Sigmoid colon (tissue), 7 donors: Measurements from ENCODE around the gene RASSF8. TPM values are rescaled to one million over a fixed set of nuclear protein-coding genes. Genes with fewer than 3 reads are reported as not detected.

Experiments
- DNase-seq: peaks from one replicate; pipeline ENCODE4 v3.0.0-alpha.2; 2019
- H3K27ac ChIP-seq, 4 donors: fragments of 200-600 bp; sonication (generic); one replicate each; pipeline ENCODE4 v1.5.1; 2016 to 2019; ENCODE audit warnings: mild to moderate bottlenecking in 1 of 4
- H3K27me3 ChIP-seq, 3 donors: fragments of 200-600 bp; sonication (generic); one replicate each; pipeline ENCODE4 v1.5.1; 2019; ENCODE audit warnings: mild to moderate bottlenecking in 1 of 3
- H3K36me3 ChIP-seq, 4 donors: fragments of 200-600 bp; sonication (generic); one replicate each; pipeline ENCODE4 v1.5.1; 2016 to 2019
- H3K4me1 ChIP-seq, 4 donors: fragments of 200-600 bp; sonication (generic); one replicate each; pipeline ENCODE4 v1.5.1; 2017 to 2019
- H3K4me3 ChIP-seq, 4 donors: fragments of 200-600 bp; sonication (generic); one replicate each; pipeline ENCODE4 v1.5.1; 2017 to 2019; ENCODE audit warnings: mild to moderate bottlenecking in 2 of 4, moderate library complexity in 1 of 4
- H3K9me3 ChIP-seq, 4 donors: fragments of 200-600 bp in 3 of 4; sonication (generic) in 3 of 4; one replicate each; pipeline versions ENCODE4 v1.5.1 to v1.6.1; 2013 to 2019
- EP300 ChIP-seq, 4 donors: sonication (generic); formaldehyde crosslinking; IDR thresholded peaks; one replicate each; pipeline ENCODE4 v1.6.1; 2017; ENCODE audit warnings: antibody characterized with exemption in 4 of 4
- POLR2A ChIP-seq, 2 donors: fragments of 450-650 bp; IDR thresholded peaks; one replicate each; pipeline ENCODE4 v1.6.1; 2016; ENCODE audit warnings: antibody characterized with exemption in 2 of 2, mild to moderate bottlenecking in 2 of 2, moderate library complexity in 2 of 2
- POLR2AphosphoS5 ChIP-seq, 4 donors: sonication (generic); formaldehyde crosslinking; IDR thresholded peaks; one replicate each; pipeline ENCODE4 v1.6.1; 2017; ENCODE audit warnings: antibody characterized with exemption in 4 of 4
- WGBS, 2 donors: extraction: QIAGEN DNeasy Blood & Tissue Kit; methylation state at CpG; one replicate each; pipeline ENCODE4 v1.1.7; 2013; 5-methylcytosine and 5-hydroxymethylcytosine counted together
- intact Hi-C: fragments of 100-400 bp; cut with DNase I; formaldehyde crosslinking; loops from one replicate; pipeline ENCODE4 v1.15.1; 2023
- polyA plus RNA-seq, 3 donors: library from polyadenylated mRNA; stranded (reverse); fragments of 200-250 nt; gene quantifications; one replicate each; pipeline ENCODE4 v1.2.3, GENCODE V29; 2013
- total RNA-seq, 4 donors: library from RNA; depleted of rRNA; stranded (reverse); fragments of >200 nt; gene quantifications; one replicate each; pipeline ENCODE4 v1.1.0, GENCODE V29; 2016
- TF ChIP-seq, protein P1 (sequence below), 4 experiments: fragments of 450-650 bp in 3 of 4; fragments of 200-600 bp in 1 of 4; IDR thresholded peaks; one replicate each; pipeline ENCODE4 v1.5.1; 2016 to 2019; ENCODE audit warnings: antibody characterized with exemption in 4 of 4, mild to moderate bottlenecking in 3 of 4, moderate library complexity in 2 of 4
- donor health status: healthy with polysubstance abuse.
- donor health status: Bipolar disorder and iron deficiency.
- donor health status: healthy.

Gene RASSF8
- total and polyA plus RNA-seq, 7 donors, result 0.92 to 109 (median 74.0) TPM

DNA sequence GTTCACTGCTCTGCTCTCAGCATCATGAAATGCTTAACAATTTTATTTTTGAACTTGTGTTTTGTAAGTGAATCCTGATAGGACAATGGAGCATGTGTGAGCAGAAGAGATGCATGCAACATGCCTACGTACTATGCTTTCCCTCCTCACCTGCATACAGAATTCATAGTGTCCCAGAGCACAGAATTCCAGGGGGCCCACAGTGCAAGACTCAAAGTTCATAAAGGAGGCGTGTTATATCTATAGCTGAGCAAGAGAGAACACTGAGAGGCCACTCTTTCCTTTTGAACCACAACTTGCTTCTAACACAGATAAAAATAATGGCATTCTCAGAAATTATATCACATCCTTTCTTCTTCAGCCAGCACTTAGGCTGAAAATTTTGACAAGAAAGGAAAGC is 137.6 kb downstream of the RASSF8 start:
- Histone ChIP-seq H3K36me3 (no peaks in the 10 kb centered on the region), H3K27me3 (no peaks in the 10 kb centered on the region), H3K9me3 (no peaks in the 10 kb centered on the region), H3K27ac (no peak overlapping the region), H3K4me3 (no peak overlapping the region), H3K4me1 (peaks cover 0 to 3% (median 0%) of the 10 kb centered on the region in 4 donors)
- no peak for TF ChIP-seq EP300 (IDR thresholded peaks at IDR 0.05)
- no peak for TF ChIP-seq POLR2A (IDR thresholded peaks at IDR 0.05)
- no peak for TF ChIP-seq POLR2AphosphoS5 (IDR thresholded peaks at IDR 0.05)
- TF ChIP-seq, protein P1, sequence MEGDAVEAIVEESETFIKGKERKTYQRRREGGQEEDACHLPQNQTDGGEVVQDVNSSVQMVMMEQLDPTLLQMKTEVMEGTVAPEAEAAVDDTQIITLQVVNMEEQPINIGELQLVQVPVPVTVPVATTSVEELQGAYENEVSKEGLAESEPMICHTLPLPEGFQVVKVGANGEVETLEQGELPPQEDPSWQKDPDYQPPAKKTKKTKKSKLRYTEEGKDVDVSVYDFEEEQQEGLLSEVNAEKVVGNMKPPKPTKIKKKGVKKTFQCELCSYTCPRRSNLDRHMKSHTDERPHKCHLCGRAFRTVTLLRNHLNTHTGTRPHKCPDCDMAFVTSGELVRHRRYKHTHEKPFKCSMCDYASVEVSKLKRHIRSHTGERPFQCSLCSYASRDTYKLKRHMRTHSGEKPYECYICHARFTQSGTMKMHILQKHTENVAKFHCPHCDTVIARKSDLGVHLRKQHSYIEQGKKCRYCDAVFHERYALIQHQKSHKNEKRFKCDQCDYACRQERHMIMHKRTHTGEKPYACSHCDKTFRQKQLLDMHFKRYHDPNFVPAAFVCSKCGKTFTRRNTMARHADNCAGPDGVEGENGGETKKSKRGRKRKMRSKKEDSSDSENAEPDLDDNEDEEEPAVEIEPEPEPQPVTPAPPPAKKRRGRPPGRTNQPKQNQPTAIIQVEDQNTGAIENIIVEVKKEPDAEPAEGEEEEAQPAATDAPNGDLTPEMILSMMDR (IDR thresholded peaks at IDR 0.05), result no peak
- DNase-seq, result no peak
- intact Hi-C loops, result loop anchor here (5.0 kb wide), 2 partner anchors 556 to 606 kb away; no protein-coding TSS in a partner anchor
- 90 to 93% methylated on average over 2 of the region's 2 CpGs for WGBS, 2 donors

DNA sequence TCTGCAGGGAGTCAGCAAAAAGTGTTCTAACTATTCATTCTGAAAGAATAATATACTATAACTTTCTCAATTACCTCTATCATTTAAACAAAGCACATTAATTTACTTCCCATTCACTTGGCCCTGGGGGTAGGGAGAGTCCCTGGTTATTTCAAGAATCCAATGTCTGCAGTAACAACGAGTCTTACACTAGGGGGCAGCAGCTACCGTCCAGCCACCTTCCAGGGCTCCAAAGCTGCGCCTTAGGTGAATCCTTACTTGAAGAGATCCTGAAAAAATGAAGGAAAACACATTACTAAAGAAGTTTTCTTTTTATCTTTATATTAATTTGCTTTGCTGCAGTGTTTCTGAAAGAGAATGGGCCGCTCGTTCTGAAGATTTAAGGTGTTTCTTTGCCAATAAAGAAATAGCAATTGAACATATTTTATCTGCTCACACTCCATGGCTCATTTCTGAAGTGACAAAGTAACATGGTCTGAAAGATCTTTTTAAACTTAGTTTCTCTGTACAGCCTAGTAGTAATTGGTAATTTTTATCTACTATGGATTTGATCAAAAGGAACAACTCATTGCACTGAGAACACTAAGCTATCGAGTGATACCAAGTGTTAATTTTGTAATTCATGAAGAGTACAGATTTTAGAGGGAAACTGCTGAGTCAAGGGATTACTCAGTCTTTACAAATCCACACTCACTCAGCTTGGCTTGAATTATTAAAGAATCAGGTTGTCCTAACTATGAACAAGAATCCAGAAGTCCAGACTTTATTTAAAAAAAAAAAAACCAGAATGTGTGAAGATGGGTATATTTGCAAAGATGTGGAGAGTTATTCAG is 138.8 kb downstream of the RASSF8 start:
- Histone ChIP-seq H3K27me3 (no peaks in the 10 kb centered on the region), H3K9me3 (no peaks in the 10 kb centered on the region), H3K27ac (no peak overlapping the region), H3K4me3 (no peak overlapping the region), H3K36me3 (no peaks in the 10 kb centered on the region), H3K4me1 (peaks cover 0 to 3% (median 0%) of the 10 kb centered on the region in 4 donors)
- 17 to 23% methylated on average over 6 of the region's 6 CpGs for WGBS, 2 donors
- TF ChIP-seq, protein P1 (IDR thresholded peaks at IDR 0.05), result peak; percentile 69 to 91 (median 80)
- no peak for TF ChIP-seq POLR2A (IDR thresholded peaks at IDR 0.05)
- intact Hi-C loops, result loop anchor here (5.0 kb wide), 2 partner anchors 555 to 605 kb away; no protein-coding TSS in a partner anchor
- peak; percentile 86 for DNase-seq

DNA sequence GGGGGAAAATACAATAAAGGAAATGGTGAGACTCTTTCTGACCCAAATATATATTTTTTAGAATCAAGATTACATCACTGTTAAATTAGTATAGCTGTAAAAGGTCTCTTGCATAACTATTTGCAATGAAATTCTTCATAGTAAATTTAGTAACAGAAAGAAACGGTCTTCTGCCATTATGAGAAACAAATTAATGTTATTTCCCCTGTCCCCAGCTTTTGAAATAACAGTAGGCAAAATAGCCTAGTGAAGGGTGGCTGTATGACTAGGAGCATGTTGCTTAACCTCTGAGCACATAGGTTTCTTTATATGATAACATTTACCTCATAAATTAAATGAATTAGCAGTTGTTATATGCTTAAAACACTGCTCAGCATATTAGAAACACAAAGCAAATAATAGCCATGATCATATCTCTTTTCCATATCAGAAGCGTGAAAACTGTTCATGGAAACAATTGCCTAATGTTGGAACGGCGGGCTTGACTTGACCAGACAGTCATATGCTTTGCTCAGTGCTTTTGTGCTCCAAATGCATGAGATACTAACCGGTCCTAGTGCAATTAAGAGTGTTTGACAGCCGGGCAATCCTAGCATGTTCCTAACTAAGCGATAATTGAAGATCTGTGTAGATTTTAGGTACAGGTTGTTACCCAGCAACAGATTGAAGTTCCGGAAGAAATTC is 142.3 kb downstream of the RASSF8 start:
- Histone ChIP-seq H3K4me3 (no peak overlapping the region), H3K9me3 (no peaks in the 10 kb centered on the region), H3K4me1 (peaks cover 0 to 3% (median 0%) of the 10 kb centered on the region in 4 donors), H3K27ac (no peak overlapping the region), H3K27me3 (no peaks in the 10 kb centered on the region), H3K36me3 (no peaks in the 10 kb centered on the region)
- no peak for DNase-seq
- intact Hi-C loops, result no loop called here
- WGBS, 2 donors, result 19 to 66% methylated on average over 8 of the region's 8 CpGs
- TF ChIP-seq EP300 (IDR thresholded peaks at IDR 0.05), result no peak
- no peak for TF ChIP-seq POLR2AphosphoS5 (IDR thresholded peaks at IDR 0.05)
- no peak for TF ChIP-seq POLR2A (IDR thresholded peaks at IDR 0.05)
- TF ChIP-seq, protein P1 (IDR thresholded peaks at IDR 0.05), result no peak

DNA sequence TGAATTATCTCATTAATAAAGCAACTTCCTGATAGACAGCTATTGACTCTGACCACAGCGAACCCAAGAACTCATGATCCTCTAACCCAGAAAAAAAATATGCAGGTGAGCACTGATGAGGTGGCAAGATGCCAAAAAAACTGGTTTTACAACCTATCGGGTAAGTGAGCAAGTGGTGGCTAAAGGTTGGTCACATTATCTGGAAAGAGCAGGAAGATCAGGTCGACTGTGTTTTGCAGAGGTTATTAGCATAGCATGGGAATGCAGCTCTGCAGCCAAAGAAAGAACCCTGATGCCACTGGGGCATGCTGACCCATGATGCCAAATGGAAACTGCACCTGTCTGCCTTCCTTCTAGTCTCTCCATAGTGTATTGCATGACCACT is 142.9 kb downstream of the RASSF8 start:
- H3K4me1 ChIP-seq, result peaks cover 0 to 3% (median 0%) of the 10 kb centered on the region in 4 donors
- TF ChIP-seq, protein P1 (IDR thresholded peaks at IDR 0.05), result no peak
- no peak for TF ChIP-seq EP300 (IDR thresholded peaks at IDR 0.05)
- TF ChIP-seq POLR2A (IDR thresholded peaks at IDR 0.05), result no peak
- TF ChIP-seq POLR2AphosphoS5 (IDR thresholded peaks at IDR 0.05), result no peak
- WGBS, 2 donors, result 11 to 57% methylated on average over 3 of the region's 3 CpGs
- H3K9me3 ChIP-seq, result no peaks in the 10 kb centered on the region
- no peaks in the 10 kb centered on the region for H3K36me3 ChIP-seq
- H3K27me3 ChIP-seq, result no peaks in the 10 kb centered on the region
- no peak for DNase-seq
- H3K4me3 ChIP-seq, result no peak overlapping the region
- no peak overlapping the region for H3K27ac ChIP-seq
- intact Hi-C loops, result no loop called here
